GM13977 (cell line): ENCODE measurements around the gene MRPS16.

Experiments
- DNase-seq: peaks from one replicate; pipeline ENCODE4 v3.0.0; 2012; ENCODE audit warnings: low spot score
- CTCF ChIP-seq: IDR thresholded peaks from 2 replicates; pipeline ENCODE4 v1.5.1; 2012; ENCODE audit warnings: mild to moderate bottlenecking, control low read depth; ENCODE audit not compliant: insufficient read depth; ENCODE audit errors: extremely low read depth, missing control alignments
- in situ Hi-C: fragments of 300-500 bp; cut with MboI; formaldehyde crosslinking; loops from one replicate; pipeline ENCODE4 v1.12.0; 2022; ENCODE audit warnings: low sequenced_read_pairs, low pct_unique_long_range_greater_than_20kb, mixed read lengths, inconsistent platforms; ENCODE audit not compliant: unreplicated experiment

Gene MRPS16

GRCh38 chr10:73229567-73229966 is 22.9 kb downstream of the MRPS16 start:
- no peak for DNase-seq
- in situ Hi-C loops = no loop called here
- no peak for TF ChIP-seq CTCF

GRCh38 chr10:73228247-73228646 is 24.2 kb downstream of the MRPS16 start:
- DNase-seq = no peak
- in situ Hi-C loops = no loop called here
- no peak for TF ChIP-seq CTCF

- no peak for DNase-seq
- in situ Hi-C loops = no loop called here
- TF ChIP-seq CTCF = no peak
These were observed 25.8 kb downstream of the MRPS16 start for GRCh38 chr10:73226663-73227062.

- TF ChIP-seq CTCF = no peak
- in situ Hi-C loops = no loop called here
- no peak for DNase-seq
These were observed 26.9 kb downstream of the MRPS16 start for GRCh38 chr10:73225518-73225917.

GRCh38 chr10:73220989-73221388 is 31.5 kb downstream of the MRPS16 start:
- in situ Hi-C loops = no loop called here
- no peak for DNase-seq
- TF ChIP-seq CTCF = no peak

- in situ Hi-C loops = no loop called here
- no peak for DNase-seq
- TF ChIP-seq CTCF = no peak
These were observed 33.1 kb downstream of the MRPS16 start for GRCh38 chr10:73219384-73219783.
